Neural cell (in vitro differentiated cells): ENCODE results near the gene CSGALNACT2. TPM values are rescaled to one million over a fixed set of nuclear protein-coding genes. Genes with fewer than 3 reads are reported as not detected.

Experiments
- H2AFZ ChIP-seq: fragments of 200-600, 300-800 bp; sonication (generic), shearing (Covaris generic); 2 replicates; pipeline ENCODE4 v1.6.0; 2014; ENCODE audit warnings: low read depth, mild to moderate bottlenecking, antibody characterized with exemption, low read length, moderate library complexity
- H3F3A ChIP-seq: fragments of 200-600 bp; shearing (Covaris generic); 2 replicates; pipeline ENCODE4 v1.6.1; 2016; ENCODE audit warnings: mild to moderate bottlenecking, moderate library complexity, mixed read lengths, antibody characterized with exemption, low read length; ENCODE audit not compliant: insufficient read depth, poor library complexity, severe bottlenecking
- H3K27ac ChIP-seq: fragments of 200-600, 300-800 bp; sonication (generic), shearing (Covaris generic); 2 replicates; pipeline ENCODE4 v1.5.1; 2014; ENCODE audit warnings: mild to moderate bottlenecking, low read length, moderate library complexity
- H3K27me3 ChIP-seq: fragments of 300-800, 200-600 bp; sonication (generic), shearing (Covaris generic); 2 replicates; pipeline ENCODE4 v1.6.0; 2014; ENCODE audit warnings: mild to moderate bottlenecking, low read depth, low read length, moderate library complexity; ENCODE audit not compliant: insufficient read depth
- H3K36me3 ChIP-seq: fragments of 300-800, 200-600 bp; sonication (generic), shearing (Covaris generic); 2 replicates; pipeline ENCODE4 v1.5.1; 2014; ENCODE audit warnings: mild to moderate bottlenecking, antibody characterized with exemption, low read length, moderate library complexity; ENCODE audit not compliant: insufficient read depth
- H3K4me2 ChIP-seq: fragments of 300-800, 200-600 bp; sonication (generic), shearing (Covaris generic); 2 replicates; pipeline ENCODE4 v1.6.0; 2014; ENCODE audit warnings: mild to moderate bottlenecking, low read length
- H3K4me3 ChIP-seq: fragments of 300-800, 200-600 bp; sonication (generic), shearing (Covaris generic); 2 replicates; pipeline ENCODE4 v1.5.1; 2014; ENCODE audit warnings: mild to moderate bottlenecking, low read length, moderate library complexity
- H3K79me2 ChIP-seq: fragments of 200-600 bp; shearing (Covaris generic); replicated peaks from 2 replicates; pipeline ENCODE4 v1.6.0; 2014; ENCODE audit warnings: mild to moderate bottlenecking, low read length, moderate library complexity; ENCODE audit not compliant: insufficient read depth
- H3K9ac ChIP-seq: fragments of 300-800, 200-600 bp; sonication (generic), shearing (Covaris generic); 2 replicates; pipeline ENCODE4 v1.6.1; 2016; ENCODE audit warnings: mild to moderate bottlenecking, low read length, mixed read lengths
- H3K9me2 ChIP-seq: fragments of 200-600 bp; shearing (Covaris generic); 2 replicates; pipeline ENCODE4 v1.6.1; 2016; ENCODE audit warnings: mild to moderate bottlenecking, low read length, mixed read lengths; ENCODE audit not compliant: insufficient read depth
- H3K9me3 ChIP-seq: fragments of 200-600, 300-800 bp; sonication (generic), shearing (Covaris generic); 2 replicates; pipeline ENCODE4 v1.6.1; 2016; ENCODE audit warnings: mild to moderate bottlenecking, mixed run types, low read length, moderate library complexity, mixed read lengths
- H4K20me1 ChIP-seq: fragments of 200-600 bp; shearing (Covaris generic); 2 replicates; pipeline ENCODE4 v1.6.1; 2016; ENCODE audit warnings: mild to moderate bottlenecking, mixed run types; ENCODE audit not compliant: insufficient read depth
- CTCF ChIP-seq: fragments of 450-650 bp; IDR thresholded peaks from 2 replicates; pipeline ENCODE4 v1.5.1; 2014; ENCODE audit warnings: antibody characterized with exemption, mild to moderate bottlenecking, moderate library complexity; ENCODE audit not compliant: poor library complexity, severe bottlenecking
- EP300 ChIP-seq: fragments of 450-650 bp; conservative IDR thresholded peaks from 2 replicates; pipeline ENCODE4 v1.6.1; 2014; ENCODE audit warnings: antibody characterized with exemption, mild to moderate bottlenecking, moderate library complexity; ENCODE audit not compliant: poor library complexity, severe bottlenecking
- EZH2 ChIP-seq: fragments of 200-600, 300-800 bp; shearing (Covaris generic), sonication (generic); IDR thresholded peaks from 2 replicates; pipeline ENCODE4 v1.6.1; 2014; ENCODE audit warnings: antibody characterized with exemption, low read length, borderline replicate concordance, mild to moderate bottlenecking; ENCODE audit not compliant: insufficient read depth, poor library complexity, severe bottlenecking
- MXI1 ChIP-seq: fragments of 450-650 bp; conservative IDR thresholded peaks from 2 replicates; pipeline ENCODE4 v1.6.1; 2014; ENCODE audit warnings: antibody characterized with exemption, mild to moderate bottlenecking; ENCODE audit not compliant: poor library complexity, severe bottlenecking
- POLR2AphosphoS5 ChIP-seq: IDR thresholded peaks from 2 replicates; pipeline ENCODE4 v1.6.1; 2012
- RAD21 ChIP-seq: fragments of 450-650 bp; conservative IDR thresholded peaks from 2 replicates; pipeline ENCODE4 v1.6.1; 2014; ENCODE audit warnings: antibody characterized with exemption, mild to moderate bottlenecking, moderate library complexity
- REST ChIP-seq: IDR thresholded peaks from 2 replicates; pipeline ENCODE4 v1.6.1; 2012; ENCODE audit warnings: borderline replicate concordance
- SMC3 ChIP-seq: fragments of 450-650 bp; conservative IDR thresholded peaks from 2 replicates; pipeline ENCODE4 v1.6.1; 2014; ENCODE audit warnings: antibody characterized with exemption, mild to moderate bottlenecking, moderate library complexity; ENCODE audit not compliant: poor library complexity
- TAF1 ChIP-seq: IDR thresholded peaks from 2 replicates; pipeline ENCODE4 v1.6.1; 2012; ENCODE audit warnings: low read depth
- polyA minus RNA-seq: library from RNA; depleted of rRNA, polyadenylated mRNA; stranded (reverse); fragments of >200 nt; gene quantifications from 2 replicates; pipeline ENCODE4 v1.2.3, GENCODE V29; 2014
- polyA plus RNA-seq: library from polyadenylated mRNA; depleted of rRNA; stranded (reverse); fragments of >200 nt; gene quantifications from 2 replicates; pipeline ENCODE4 v1.2.3, GENCODE V29; 2014

The CSGALNACT2 gene
- polyA plus RNA-seq = 20.3 and 20.7 TPM in 2 replicates
- 35.8 and 39.7 TPM in 2 replicates for polyA minus RNA-seq

GRCh38 chr10:43138021-43138756 lies at the start of gene CSGALNACT2:
TSS of gene CSGALNACT2 (plus strand) at chr10:43138445. CDS start at chr10:43155150, 16,705 bp downstream.
- peak within 1 kb of the TSS; percentile 87 for H3K4me3 ChIP-seq
- H3K9me3 ChIP-seq = no peaks in the 10 kb centered on the region
- peak within 1 kb of the TSS; percentile 76 for H3K4me2 ChIP-seq
- H3K79me2 ChIP-seq = peaks cover 48% of the 10 kb centered on the region
- peak within 1 kb of the TSS; percentile 97 for H3K27ac ChIP-seq
- no peaks in the 10 kb centered on the region for H3K27me3 ChIP-seq
- H4K20me1 ChIP-seq = no peaks in the 10 kb centered on the region
- peak; percentile 93 for TF ChIP-seq POLR2AphosphoS5
- TF ChIP-seq EP300 = peak; percentile 52
- TF ChIP-seq EZH2 = no peak
- peak; percentile 22 for TF ChIP-seq RAD21
- TF ChIP-seq SMC3 = peak; percentile 39
- peak; percentile 71 for TF ChIP-seq REST
- peak; percentile 50 for TF ChIP-seq TAF1
- peak; percentile 43 for TF ChIP-seq CTCF
- peak; percentile 57 for TF ChIP-seq MXI1
- no peaks in the 10 kb centered on the region for H3F3A ChIP-seq
- H3K36me3 ChIP-seq = no peaks in the 10 kb centered on the region
- peak within 1 kb of the TSS; percentile 87 for H2AFZ ChIP-seq
- H3K9me2 ChIP-seq = no peaks in the 10 kb centered on the region
- peak within 1 kb of the TSS; percentile 97 for H3K9ac ChIP-seq

GRCh38 chr10:43089519-43089918 lies 48.7 kb upstream of the CSGALNACT2 start:
- Histone ChIP-seq H3K4me2 (no peak overlapping the region), H4K20me1 (no peaks in the 10 kb centered on the region), H3K9me3 (no peaks in the 10 kb centered on the region), H2AFZ (no peak overlapping the region), H3K36me3 (no peaks in the 10 kb centered on the region), H3K27me3 (no peaks in the 10 kb centered on the region), H3K9me2 (no peaks in the 10 kb centered on the region), H3F3A (no peaks in the 10 kb centered on the region), H3K4me3 (no peak overlapping the region), H3K27ac (no peak overlapping the region), H3K9ac (no peak overlapping the region), H3K79me2 (no peaks in the 10 kb centered on the region)
- TF ChIP-seq SMC3 (no peak), RAD21 (no peak), EP300 (no peak), MXI1 (no peak), EZH2 (no peak), POLR2AphosphoS5 (no peak), CTCF (no peak), REST (no peak), TAF1 (no peak)
